GM18517 (cell line): ENCODE results near the gene PILRA.
"Not testable (repeated sequence)": the region's sequence is repeated elsewhere in the genome, so short reads cannot be mapped to it uniquely, and the experiment has no call there.

Experiments
- ATAC-seq: cut with Tn5 transposase; IDR thresholded peaks from one replicate; pipeline ENCODE4 v1.9.1; 2021; ENCODE audit warnings: mild to moderate bottlenecking, moderate library complexity; ENCODE audit not compliant: unreplicated experiment

Gene PILRA

DNA sequence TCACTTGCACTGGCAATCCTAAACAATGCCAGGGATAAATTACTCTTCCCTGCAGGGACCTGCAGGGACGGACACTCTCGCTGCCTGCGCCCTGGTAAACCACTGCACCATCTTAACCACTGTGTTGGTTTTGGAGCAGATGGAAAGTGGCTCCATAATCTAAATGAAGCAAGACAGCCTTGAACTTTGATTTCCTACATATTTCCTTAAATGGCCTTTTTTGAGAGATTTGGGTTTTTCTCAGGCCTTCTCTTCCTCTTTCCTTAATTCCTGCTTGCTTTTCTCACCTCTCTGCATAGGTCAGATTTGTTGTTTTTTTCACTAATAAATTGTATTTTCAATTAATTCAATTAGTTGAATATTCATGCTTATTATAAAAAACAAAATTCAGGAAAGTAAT is 2.8 kb downstream of the PILRA start:
- ATAC-seq, result no peak

DNA sequence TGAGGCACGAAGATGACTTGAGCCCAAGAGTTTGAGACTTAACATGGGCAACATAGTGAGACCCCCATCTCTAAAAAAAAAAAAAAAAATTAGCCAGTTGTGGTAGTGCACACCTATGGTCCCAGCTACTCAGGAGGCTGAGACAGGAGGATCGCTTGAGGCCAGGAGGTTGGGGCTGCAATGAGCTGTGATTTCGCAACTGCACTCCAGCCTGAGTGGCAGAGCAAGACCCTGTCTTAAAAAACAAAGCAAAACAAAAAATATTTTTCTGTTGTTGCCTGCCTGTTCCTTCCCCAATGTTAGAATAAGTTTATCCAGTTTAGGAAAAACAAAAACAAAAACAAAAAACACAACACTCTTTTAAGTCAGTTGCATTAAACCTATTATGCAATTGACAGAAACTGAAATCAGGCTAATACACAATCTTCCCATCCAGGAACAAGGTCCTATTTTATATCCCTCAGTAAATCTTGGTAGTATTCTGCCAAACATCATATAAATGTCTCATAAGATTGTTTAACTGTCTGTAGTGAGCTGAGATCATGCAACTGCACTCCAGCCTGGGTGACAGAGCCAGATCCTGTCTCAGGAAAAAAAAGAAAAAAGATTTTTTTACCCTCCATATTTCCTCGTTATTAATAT is 4.9 kb downstream of the PILRA start:
- ATAC-seq, result no peak

DNA sequence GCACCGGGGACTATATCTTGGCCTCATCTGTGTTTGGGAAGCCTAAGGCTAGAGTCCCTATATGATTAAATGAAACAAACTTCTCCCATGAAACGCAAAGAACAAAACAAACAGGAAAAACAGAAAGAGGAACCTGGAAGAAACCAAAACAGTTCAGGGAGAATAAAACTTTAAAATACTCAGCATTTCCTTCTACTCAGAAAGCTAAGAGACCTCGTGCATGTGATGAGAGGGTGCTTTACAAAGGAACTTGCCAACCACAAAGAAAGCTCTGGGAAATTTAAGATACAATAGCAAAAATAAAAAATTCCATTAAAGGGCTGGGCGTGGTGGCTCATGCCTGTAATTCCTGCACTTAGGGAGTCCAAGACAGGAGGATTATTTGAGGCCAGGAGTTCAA is 6.9 kb downstream of the PILRA start:
- no peak for ATAC-seq

DNA sequence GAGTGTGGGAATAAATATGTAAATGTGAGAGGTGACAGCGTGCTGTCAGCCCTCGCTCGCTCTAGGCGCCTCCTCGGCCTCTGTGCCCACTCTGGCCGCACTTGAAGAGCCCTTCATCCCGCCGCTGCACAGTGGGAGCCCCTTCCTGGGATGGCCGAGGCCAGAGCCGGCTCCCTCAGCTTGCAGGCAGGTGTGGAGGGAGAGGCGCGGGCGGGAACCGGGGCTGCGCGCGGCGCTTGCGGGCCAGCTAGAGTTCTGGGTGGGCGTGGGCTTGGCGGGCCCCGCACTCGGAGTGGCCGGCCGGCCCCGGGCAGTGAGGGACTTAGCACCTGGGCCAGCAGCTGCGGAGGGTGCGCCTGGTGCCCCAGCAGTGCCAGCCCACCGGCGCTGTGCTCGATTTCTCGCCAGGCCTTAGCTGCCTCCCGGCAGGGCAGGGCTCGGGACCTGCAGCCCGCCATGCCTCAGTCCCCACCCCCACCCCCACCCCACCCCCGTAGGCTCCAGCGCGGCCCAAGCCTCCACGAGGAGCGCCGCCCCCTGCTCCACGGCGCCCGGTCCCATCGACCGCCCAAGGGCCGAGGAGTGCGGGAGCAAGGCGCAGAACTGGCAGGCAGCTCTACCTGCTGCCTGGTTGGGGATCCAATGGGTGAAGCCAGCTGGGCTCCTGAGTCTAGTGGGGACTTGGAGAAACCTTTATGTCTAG is 8.4 kb downstream of the PILRA start:
- not testable (repeated sequence) for ATAC-seq

DNA sequence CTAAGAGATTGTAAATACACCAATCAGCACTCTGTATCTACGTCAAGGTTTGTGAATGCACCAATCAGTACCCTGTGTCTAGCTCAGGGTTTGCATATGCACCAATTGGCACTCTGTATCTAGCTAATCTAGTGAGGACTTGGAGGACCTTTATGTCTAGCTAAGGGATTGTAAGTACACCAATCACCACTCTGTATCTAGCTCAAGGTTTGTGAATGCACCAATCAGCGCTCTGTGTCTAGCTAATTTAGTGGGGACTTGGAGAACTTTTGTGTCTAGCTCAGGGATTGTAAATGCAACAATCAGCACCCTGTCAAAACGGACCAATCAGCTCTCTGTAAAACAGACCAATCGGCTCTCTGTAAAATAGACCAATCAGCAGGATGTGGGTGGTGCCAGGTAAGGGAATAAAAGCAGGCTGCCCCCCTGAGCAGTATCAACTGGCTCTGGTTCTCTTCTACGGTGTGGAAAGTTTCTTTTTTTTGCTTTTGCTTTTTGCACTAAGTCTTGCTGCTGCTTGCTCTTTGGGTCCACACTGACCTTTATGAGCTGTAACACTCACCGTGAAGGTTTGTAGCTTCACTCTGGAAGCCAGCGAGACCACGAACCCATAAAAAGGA is 9.1 kb downstream of the PILRA start:
- not testable (repeated sequence) for ATAC-seq

DNA sequence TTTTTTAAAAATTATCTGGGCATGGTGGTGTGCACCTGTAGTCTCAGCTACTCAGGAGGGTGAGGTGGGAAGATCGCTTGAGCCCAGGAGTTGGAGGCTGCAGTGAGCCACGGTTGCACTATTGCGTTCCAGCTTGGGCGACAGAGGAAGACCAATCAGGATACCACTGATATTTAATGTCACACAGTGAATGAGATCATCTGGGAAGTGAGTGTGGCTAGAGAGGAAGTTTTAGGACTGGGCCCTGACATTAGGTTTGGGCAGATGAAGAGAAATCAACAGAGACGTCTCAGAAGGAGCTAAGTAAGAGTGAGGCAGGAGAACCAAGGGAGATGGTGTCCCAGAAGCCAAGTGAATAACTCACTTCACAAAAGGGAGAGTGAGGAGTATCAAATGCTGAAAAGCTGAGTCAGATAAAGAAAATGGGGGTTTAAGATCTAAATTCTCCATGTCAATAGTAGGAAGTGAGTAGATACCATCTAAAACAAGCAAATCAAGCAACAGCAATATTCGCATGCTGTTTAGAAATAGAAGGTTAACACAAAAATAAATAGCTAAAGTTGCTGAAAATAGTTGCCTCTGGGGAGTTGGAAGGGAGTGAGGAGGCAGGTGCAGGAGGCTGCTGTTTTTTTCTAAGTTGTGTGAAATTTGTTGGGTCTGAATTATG is 11.5 kb downstream of the PILRA start:
- ATAC-seq, result no peak

DNA sequence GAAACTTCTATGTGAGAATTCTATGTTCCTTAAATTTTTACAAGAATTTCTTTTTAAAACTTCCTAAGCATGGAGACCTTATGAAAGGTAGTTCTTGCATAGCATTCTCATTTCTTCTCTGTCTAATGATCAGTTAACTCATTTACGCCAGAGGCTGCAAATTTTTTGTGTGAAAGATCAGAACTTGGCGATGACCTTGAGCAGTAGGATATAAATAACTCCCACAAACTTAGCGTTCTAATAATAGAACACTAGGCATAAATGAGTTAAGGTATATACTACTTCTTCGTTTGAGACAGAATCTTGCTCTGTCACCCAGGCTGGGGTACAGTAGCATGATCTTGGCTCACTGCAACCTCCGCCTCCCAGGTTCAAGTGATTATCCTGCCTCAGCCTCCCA is 13.7 kb downstream of the PILRA start:
- ATAC-seq, result no peak

DNA sequence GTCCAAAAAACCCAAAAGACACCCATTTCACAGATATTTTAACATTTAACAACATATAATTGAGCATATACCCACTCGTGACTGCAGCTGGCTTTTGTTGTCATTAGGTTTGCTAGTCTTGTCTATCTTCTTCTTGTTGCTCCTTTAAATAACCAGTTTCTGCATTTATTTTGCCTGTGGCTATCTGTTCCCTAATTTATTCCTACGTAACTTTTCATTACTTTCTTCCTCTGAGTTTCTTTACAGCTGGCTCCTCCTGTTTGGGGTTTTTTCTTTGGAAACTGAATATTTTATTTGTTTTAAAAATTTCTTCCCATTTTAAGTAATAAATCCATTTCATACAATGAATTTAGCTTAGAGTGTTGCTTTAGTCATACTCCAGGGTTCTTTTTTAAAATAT is 14.4 kb downstream of the PILRA start:
- ATAC-seq, result no peak

DNA sequence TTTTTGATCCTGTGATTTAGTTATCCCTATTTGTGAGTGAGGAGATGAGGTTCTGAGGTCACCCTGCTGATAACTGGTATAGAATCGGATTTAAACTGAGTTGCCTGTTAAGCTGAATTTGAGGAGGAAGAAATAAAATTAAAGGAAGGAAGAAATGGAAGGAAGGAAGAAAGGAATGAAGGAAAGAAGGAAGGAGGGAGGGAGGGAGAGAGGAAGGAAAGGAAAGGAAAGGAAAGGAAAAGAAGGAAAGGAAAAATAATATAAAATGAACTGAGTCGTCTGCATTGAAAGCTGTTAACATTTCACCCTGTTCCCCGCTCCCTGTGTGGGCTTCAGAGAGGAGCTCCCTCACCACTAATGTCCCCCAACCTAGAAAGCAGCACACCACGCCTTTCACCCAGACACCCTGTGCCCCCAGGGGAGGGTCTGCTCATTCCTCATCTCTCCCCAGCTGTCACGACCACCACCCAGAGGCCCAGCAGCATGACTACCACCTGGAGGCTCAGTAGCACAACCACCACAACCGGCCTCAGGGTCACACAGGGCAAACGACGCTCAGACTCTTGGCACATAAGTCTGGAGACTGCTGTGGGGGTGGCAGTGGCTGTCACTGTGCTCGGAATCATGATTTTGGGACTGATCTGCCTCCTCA is 16.3 kb downstream of the PILRA start:
- no peak for ATAC-seq

DNA sequence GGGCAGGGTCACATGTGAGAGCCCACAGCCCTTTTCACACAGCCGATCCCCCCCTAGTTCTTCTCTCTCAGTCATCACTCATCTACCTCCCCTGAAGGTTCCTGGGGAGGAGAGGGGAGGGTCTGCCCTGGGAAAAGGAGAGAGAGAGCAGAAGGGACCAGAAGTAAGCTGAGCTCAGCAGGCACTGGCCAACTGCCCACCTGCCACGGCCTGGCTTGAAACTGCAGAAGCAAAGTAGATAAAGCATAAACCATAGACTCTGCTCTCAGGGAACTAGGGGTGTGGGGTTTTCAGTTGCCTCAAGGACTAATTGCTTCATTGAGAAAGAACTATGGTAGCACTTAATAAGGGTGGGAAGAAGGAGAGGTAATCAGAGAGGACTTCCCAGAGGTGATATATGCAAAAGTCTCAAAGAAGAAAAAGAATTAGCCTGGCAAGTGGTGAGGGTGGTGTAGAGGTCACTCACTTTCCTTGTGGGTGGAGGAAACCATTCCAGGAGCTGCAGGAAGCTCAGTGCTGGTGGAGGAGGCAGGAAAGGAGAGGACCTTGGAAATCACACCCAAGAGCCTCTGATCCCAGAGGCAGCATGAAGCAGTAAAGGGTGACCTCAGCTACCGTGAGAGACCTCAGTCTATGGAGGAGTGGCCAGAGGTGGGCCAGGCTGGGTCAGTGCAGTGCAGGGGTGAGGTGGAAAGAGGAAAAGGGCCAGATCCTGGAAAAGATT is 17.2 kb downstream of the PILRA start:
- ATAC-seq, result no peak

DNA sequence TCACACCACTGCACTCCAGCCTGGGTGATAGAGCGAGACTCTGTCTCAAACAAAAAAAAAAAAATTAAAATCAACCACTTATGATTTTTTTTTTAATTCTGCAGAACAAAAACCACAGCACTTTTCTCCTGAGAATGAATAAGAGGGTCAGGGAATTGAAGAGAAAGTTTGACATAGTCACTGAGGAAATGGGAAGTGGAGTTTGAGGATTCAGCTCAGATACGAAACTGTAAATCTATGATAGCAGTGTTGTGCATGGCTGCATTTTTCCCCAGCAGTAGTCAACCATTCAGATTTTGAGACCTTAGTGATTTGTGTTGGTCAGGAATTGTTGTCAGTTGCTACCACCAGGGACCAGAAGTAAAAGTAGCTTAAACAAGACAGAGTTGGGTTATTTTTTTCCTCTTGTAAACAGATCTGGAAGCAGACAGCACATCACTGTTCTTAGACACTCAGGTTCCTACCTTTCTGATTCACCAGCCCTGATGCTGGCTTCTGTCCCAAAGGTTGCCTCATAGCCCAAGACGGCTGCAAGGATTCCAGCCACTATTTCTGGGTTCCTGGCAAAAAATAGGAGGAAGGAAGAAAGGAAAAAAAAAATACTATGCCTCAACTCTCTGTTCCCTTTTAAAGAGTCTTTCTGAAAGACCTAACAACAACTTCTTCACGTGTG is 20.1 kb downstream of the PILRA start:
- no peak for ATAC-seq

DNA sequence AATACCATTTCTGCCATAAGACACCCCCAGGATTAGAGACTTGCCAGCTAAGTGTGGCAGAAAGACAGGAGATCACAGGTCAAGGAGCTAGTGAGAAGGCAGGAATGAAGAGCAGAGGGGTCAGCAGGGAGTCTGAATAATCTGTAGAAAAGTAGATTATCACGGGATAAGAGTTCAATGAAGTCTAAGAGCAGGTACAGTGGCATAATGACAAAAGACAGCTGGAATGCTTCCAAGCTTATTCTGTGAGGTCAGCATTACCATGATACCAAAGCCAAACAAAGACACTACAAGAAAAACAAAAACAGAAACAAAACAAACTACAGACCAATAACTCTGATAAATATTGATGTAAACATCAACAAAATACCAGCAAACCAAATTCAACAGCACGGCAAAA is 20.8 kb downstream of the PILRA start:
- no peak for ATAC-seq

DNA sequence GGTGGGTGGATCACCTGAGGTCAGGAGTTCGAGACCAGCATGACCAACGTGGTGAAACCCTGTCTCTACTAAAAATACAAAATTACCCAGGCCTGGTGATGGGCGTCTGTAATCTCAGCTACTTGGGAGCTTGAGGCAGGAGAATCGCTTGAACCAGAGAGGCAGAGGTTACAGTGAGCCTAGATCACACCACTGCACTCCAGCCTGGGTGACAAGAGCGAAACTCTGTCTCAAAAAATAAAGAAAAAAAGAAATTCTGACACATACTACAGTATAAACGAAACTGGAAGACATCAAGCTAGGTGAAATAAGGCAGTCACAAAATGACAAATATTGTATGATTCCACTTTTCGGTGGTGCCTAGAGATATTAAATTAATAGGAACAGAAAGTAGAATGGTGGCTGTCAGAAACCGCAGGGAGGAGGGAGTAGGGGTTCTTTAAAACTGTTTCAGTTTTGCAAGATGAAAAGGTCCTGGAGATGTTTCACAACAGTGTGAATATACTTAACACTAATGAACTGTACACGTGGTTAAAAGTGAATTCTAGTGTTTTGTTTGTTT is 23.2 kb downstream of the PILRA start:
- ATAC-seq, result peak; percentile 90

DNA sequence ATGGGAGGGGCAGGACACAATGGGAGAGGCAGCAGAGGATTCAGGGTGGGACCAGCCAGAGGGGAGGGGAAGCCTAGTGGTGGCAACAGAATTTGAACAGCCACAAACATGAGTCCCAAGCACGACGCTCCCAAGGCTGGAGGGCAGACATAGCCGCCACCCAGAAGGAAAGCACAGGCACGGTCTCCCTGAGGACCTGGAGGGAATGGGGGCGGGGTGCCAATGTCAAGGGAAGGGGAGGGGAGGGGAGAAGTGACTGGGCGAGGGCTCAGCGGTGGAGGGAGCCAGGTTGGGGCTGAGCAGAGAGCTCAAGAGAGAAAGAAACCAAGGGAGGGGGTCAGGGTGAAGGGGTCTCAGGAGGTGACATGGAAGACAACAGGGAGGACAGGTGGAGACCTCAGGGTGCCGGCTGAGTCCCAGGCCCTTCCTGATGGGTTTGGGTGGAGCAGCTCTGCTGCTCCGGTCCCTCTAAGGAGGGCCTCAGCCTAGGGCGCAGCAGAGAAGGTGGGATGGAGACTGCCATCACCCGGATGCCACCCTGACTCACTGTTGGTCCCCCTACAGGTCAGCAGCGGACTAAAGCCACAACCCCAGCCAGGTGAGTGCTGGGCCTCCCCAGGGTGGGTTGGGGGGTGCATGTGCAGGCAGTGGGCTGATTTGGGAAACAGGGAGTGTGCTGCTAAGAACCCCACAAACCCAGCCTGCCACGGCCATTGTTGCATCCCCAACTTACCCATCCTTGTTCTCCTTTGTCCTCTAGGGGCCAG is 24.2 kb downstream of the PILRA start:
- no peak for ATAC-seq

DNA sequence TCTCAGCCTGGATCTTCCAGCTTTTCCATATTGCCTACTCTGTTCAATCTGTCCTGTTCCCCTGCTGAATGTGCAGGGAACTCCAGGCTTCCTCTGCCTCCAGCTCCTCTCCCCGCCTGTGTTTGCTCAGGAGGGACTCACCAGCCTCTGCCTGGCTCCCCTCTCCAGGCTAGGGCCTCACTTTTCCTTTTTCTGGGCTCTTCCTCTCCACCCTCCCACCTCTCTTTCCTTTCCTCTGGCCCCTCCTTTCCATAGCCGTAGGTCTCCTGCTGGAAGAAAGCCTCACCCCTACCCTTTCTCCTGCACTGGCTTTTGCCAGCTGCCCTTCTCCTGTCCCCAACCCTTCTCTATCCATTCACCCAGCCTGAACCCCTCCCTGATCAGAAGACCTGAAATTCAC is 25.0 kb downstream of the PILRA start:
- no peak for ATAC-seq

DNA sequence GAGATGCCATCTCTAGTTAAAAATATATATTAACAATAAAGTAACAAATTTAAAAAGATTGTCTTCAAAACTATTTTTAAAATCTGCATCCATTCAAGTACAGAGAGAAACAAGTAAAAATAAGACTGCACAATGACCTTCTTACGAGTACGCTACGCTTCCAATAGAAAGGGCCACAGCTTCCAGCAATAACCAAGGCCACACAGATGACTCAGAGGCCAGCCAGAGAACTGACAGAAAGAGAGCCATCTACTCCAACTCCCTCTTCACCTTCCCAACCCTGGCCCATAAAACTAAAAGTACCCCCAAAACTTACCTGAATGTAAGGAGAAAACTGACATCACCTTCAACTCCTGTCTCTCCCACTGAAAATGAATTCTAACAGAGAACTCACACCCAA is 26.8 kb downstream of the PILRA start:
- ATAC-seq, result no peak

DNA sequence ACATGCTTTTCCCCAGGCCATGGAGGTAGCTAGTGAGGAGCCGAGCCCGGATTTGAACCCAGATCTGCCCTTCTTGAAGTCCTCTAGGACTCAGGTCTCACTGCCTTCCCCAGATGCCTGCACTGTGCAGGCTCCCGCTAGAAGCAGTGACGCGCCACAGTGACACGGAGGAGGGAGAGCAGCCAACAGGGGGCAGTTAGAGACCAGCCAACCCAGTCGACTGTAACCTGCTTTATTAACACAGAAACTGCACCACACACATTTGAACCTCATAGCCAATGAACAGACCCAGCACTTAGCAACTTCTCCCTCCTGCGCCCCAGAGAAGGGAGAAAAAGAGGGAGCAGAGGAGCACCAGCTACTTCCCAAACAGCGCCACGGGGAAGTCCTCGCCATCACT is 27.4 kb downstream of the PILRA start:
- ATAC-seq, result no peak

DNA sequence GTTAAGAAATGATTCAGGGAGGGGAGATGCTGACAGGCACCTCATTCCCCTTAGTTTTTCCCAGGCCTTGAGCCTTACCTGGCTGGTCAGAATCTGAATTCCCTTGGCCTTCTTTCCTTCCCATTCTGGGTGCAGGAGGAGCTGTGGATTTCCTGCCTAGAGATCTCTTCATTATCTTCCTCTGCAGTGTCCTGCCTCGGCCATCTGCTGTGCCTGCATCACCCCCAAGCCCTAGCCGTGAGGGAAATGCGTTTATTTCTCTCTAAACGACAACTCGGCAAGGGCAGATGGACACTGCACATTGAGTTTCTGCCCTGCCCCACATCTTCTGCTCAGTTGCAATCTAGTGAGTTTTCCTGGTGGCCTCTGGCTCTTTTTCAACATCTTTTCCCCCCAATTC is 28.5 kb downstream of the PILRA start:
- ATAC-seq, result no peak

DNA sequence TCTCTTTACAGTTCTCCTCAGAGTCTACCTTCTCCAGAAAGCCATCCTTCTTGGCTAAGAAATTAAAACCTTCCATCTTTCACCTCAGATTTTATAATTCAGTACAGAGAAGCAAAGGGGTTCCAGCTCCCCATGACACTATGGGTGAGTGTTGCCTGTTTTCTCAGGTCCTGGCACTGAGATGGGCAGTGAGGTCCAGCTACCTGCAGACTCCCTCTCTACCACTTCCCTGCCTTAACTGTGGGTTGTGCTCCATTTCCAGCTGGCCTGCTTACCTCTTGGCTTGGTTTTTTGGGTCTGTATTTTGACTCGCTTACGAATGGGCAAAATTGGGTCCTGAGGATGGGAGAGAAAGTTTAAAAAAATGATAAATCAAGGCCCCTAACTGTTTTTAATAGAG is 29.0 kb downstream of the PILRA start:
- no peak for ATAC-seq
